Suprapubic skin (tissue), 4 donors: ENCODE measurements around the gene PCBD2. TPM values are rescaled to one million over a fixed set of nuclear protein-coding genes. Genes with fewer than 3 reads are reported as not detected.
A peak's percentile ranks its signal among the peaks of the same experiment; 100 is the strongest.

Experiments used
- DNase-seq, 2 donors: peaks; one replicate each; pipeline ENCODE4 v3.0.0-alpha.2; 2019; ENCODE audit warnings: low spot score in 2 of 2
- H3K27ac ChIP-seq: fragments of 200-600 bp; sonication (generic); one replicate; pipeline ENCODE4 v1.5.1; 2019
- H3K27me3 ChIP-seq: fragments of 200-600 bp; sonication (generic); one replicate; pipeline ENCODE4 v1.5.1; 2019
- H3K36me3 ChIP-seq: fragments of 200-600 bp; sonication (generic); one replicate; pipeline ENCODE4 v1.5.1; 2019
- H3K4me1 ChIP-seq: fragments of 200-600 bp; sonication (generic); one replicate; pipeline ENCODE4 v1.5.1; 2019
- H3K4me3 ChIP-seq: fragments of 200-600 bp; sonication (generic); one replicate; pipeline ENCODE4 v1.5.1; 2019; ENCODE audit warnings: mild to moderate bottlenecking
- H3K9me3 ChIP-seq: fragments of 200-600 bp; sonication (generic); one replicate; pipeline ENCODE4 v1.5.1; 2019
- EP300 ChIP-seq: sonication (generic); formaldehyde crosslinking; IDR thresholded peaks from one replicate; pipeline ENCODE4 v1.6.1; 2017; ENCODE audit warnings: antibody characterized with exemption
- POLR2A ChIP-seq, 2 donors: fragments of 450-650 bp; IDR thresholded peaks; one replicate each; pipeline ENCODE4 v1.6.1; 2017; ENCODE audit warnings: antibody characterized with exemption in 2 of 2, mild to moderate bottlenecking in 2 of 2, moderate library complexity in 2 of 2
- POLR2AphosphoS5 ChIP-seq, 3 donors: sonication (generic); formaldehyde crosslinking; IDR thresholded peaks; one replicate each; pipeline ENCODE4 v1.6.1; 2017; ENCODE audit warnings: antibody characterized with exemption in 3 of 3
- WGBS: methylation state at CpG from one replicate; pipeline ENCODE4 v1.1.5; 2018; 5-methylcytosine and 5-hydroxymethylcytosine counted together
- total RNA-seq, 4 donors: library from RNA; depleted of rRNA; stranded (reverse); fragments of >200 nt; gene quantifications; one replicate each; pipeline ENCODE4 v1.1.0, GENCODE V29; 2016
- TF ChIP-seq, protein P1 (sequence below), 2 donors: fragments of 200-600 bp in 1 of 2; fragments of 450-650 bp in 1 of 2; sonication (generic) in 1 of 2; IDR thresholded peaks; one replicate each; pipeline ENCODE4 v1.5.1; 2016 to 2019; ENCODE audit warnings: antibody characterized with exemption in 2 of 2, mild to moderate bottlenecking in 1 of 2, moderate library complexity in 1 of 2

Gene PCBD2
- total RNA-seq, 4 donors from 2014 or later = 8.2 to 13.4 (median 9.1) TPM

DNA sequence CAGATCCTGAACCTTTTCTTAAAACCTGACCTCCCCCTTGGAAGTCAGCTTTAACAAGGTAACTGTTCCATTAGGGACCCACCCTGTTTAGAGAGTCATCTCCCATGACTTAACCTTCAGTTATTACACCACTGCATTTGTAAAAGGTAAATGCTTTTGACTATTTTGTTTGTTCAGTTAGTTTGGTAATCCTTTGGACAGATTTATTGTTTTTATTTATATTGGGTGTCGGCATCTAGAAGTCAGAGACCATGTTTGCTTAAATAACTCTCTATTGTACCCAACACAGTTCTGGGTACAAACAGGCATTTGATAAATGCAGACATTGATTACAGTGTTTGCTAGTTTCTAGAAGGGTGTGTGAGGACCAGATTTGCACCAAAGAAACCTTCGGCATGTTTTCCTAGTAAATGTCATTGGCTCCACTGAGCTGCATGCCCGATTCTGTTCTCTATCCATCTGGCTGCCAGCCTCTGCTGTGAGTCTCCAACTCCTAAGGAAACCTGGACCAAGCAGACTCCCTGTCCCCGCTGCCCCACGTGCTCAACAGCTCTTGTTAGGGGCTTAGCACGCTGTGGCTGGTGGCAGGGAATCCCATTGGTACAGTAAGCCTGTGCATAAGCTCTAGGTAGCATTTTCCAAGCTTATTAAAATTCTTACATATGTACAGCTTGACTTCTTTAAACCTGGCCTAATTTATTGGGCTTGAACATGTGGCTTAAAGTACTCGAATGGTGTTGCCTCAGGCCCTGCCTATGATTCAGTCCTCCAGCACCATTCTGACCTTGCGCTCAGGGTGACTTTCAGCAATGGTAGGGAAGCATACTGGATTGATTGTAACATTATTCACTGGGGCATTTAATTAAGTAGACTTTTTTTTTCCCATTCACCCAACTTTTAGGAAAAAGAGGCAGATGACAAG lies 6.6 kb downstream of the PCBD2 start:
- WGBS = 78% methylated on average over 8 of the region's 8 CpGs
- DNase-seq = no peak
- peaks cover 51% of the 10 kb centered on the region for H3K36me3 ChIP-seq
- no peak overlapping the region for H3K27ac ChIP-seq
- H3K27me3 ChIP-seq = no peaks in the 10 kb centered on the region
- H3K4me3 ChIP-seq = no peak overlapping the region
- H3K9me3 ChIP-seq = no peaks in the 10 kb centered on the region
- H3K4me1 ChIP-seq = peaks cover 3% of the 10 kb centered on the region
- no peak for TF ChIP-seq POLR2A (IDR thresholded peaks at IDR 0.05)
- TF ChIP-seq, protein P1, sequence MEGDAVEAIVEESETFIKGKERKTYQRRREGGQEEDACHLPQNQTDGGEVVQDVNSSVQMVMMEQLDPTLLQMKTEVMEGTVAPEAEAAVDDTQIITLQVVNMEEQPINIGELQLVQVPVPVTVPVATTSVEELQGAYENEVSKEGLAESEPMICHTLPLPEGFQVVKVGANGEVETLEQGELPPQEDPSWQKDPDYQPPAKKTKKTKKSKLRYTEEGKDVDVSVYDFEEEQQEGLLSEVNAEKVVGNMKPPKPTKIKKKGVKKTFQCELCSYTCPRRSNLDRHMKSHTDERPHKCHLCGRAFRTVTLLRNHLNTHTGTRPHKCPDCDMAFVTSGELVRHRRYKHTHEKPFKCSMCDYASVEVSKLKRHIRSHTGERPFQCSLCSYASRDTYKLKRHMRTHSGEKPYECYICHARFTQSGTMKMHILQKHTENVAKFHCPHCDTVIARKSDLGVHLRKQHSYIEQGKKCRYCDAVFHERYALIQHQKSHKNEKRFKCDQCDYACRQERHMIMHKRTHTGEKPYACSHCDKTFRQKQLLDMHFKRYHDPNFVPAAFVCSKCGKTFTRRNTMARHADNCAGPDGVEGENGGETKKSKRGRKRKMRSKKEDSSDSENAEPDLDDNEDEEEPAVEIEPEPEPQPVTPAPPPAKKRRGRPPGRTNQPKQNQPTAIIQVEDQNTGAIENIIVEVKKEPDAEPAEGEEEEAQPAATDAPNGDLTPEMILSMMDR (IDR thresholded peaks at IDR 0.05) = no peak
- TF ChIP-seq EP300 = no peak

DNA sequence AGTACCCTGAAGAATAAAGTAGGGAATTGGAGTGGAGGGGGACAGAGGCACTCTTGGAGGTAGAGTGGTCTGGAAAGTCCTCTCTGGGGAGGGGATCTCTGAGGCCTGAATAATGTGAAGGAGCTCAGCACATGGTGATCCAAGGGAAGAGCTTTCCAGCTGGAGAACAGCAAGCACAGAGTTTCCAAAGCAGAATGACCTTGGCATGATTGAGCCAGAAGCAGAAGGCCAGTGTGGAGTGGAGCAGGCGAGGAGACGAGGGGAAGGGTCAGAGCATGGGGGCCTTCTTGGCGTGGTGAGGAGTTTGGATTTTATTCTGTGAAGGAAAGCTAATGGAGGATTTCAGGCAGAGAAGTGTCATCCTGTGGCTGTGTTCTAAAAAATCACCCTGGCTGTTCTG lies 8.3 kb downstream of the PCBD2 start:
- Histone ChIP-seq H3K4me1 (no peaks in the 10 kb centered on the region), H3K9me3 (no peaks in the 10 kb centered on the region), H3K27me3 (no peaks in the 10 kb centered on the region), H3K4me3 (no peak overlapping the region), H3K27ac (no peak overlapping the region), H3K36me3 (peaks cover 59% of the 10 kb centered on the region)
- 93% methylated on average over 3 of the region's 3 CpGs for WGBS
- DNase-seq = no peak
- TF ChIP-seq, protein P1 (IDR thresholded peaks at IDR 0.05) = no peak
- TF ChIP-seq POLR2A (IDR thresholded peaks at IDR 0.05) (no peak), EP300 (no peak), POLR2AphosphoS5 (IDR thresholded peaks at IDR 0.05) (no peak)

DNA sequence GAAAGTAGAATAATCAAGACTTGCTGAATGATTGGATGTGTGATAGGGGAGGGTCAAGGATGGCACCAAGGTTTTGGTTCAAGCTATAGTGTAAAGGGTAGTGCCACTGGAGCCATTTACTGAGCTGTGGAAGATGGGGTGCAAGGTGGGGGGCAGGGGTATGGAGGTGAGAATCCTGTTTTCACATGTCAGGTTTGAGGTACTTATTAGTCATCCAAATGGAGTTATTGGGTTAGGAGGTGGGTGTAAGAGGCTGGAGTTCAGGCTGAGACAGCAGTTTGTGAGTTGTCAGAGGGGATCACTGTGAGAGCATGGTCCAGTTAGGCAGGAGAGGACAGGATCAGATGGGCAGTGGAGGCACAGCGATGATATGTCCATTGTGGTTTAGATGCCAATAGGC lies 8.9 kb downstream of the PCBD2 start:
- WGBS = 91% methylated on average over 1 of the region's 1 CpG
- H3K36me3 ChIP-seq = peaks cover 59% of the 10 kb centered on the region

DNA sequence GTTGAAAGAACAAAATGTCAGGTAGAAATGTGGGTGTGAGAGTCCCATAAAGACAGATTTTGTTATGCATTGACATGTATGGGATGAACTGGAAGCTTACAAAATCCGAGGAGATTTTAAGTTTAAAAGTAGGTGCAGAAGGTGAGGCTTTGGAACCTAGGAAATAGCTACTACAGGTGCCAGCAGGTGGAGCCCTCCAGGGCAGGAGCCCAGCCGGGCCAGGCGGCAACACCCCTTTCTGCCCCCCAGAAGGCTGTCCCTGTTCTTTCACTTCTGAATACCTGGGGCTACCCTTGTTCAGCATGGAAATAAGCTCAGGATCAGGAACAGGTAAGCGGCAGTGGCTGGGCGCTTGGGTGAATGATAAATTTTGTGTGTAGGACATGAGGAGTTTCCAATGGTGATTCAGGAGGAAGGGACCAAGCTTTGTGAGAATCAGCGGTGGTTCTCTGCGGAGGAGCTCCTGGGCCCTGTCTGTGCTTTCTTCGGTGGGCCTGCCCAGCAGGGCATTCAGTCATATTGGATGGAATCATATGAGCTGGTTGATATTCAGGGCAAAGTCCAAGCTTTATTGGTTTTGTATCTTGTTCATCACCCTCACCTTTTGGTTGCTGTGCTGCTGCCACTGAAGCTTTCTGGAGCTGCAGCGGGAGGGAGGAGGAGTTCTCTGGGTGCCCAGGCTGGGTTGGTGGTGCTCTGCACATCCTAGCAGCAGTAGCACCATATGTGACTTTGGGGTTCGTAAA lies 12.3 kb downstream of the PCBD2 start:
- Histone ChIP-seq H3K27me3 (no peaks in the 10 kb centered on the region), H3K27ac (no peak overlapping the region), H3K4me3 (no peak overlapping the region), H3K9me3 (no peaks in the 10 kb centered on the region), H3K36me3 (peaks cover 33% of the 10 kb centered on the region), H3K4me1 (no peaks in the 10 kb centered on the region)
- DNase-seq = no peak
- 86% methylated on average over 10 of the region's 10 CpGs for WGBS
- no peak for TF ChIP-seq POLR2AphosphoS5 (IDR thresholded peaks at IDR 0.05)
- TF ChIP-seq, protein P1 (IDR thresholded peaks at IDR 0.05) = peak in 1 of 2 donors; percentile 5

More for the DNA sequence above, 8.9 kb downstream of the PCBD2 start:
- Histone ChIP-seq H3K4me1 (no peaks in the 10 kb centered on the region), H3K4me3 (no peak overlapping the region), H3K9me3 (no peaks in the 10 kb centered on the region), H3K27me3 (no peaks in the 10 kb centered on the region), H3K27ac (no peak overlapping the region)
- DNase-seq = no peak
- TF ChIP-seq, protein P1 (IDR thresholded peaks at IDR 0.05) = no peak
- TF ChIP-seq POLR2A (IDR thresholded peaks at IDR 0.05) (no peak), EP300 (no peak), POLR2AphosphoS5 (IDR thresholded peaks at IDR 0.05) (no peak)

DNA sequence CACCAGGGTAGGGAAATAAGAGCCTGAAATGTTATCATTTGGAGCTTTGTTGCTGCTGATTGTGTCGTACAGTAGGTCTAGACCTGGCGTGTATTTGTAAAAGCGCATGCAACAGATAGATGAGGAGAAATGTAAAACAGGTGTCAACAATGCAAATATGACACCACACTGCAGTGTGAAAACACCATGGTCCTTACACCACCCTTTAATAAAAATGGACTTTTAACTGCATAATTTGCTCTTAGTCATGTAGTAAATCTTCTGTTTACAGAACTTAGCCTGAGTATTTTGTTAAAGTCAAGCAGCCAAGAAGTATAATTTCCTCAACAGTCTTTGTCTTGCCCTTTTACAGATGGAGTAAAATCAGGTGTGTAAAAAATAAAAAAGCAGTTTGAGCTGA lies 13.9 kb downstream of the PCBD2 start:
- TF ChIP-seq POLR2AphosphoS5 (IDR thresholded peaks at IDR 0.05) = no peak
- no peak for TF ChIP-seq POLR2A (IDR thresholded peaks at IDR 0.05)
- no peak for TF ChIP-seq EP300
- TF ChIP-seq, protein P1 (IDR thresholded peaks at IDR 0.05) = no peak
- DNase-seq = no peak
- no peak overlapping the region for H3K27ac ChIP-seq
- 98% methylated on average over 3 of the region's 3 CpGs for WGBS
- H3K36me3 ChIP-seq = peaks cover 28% of the 10 kb centered on the region
- H3K4me1 ChIP-seq = no peaks in the 10 kb centered on the region
- H3K4me3 ChIP-seq = no peak overlapping the region
- H3K9me3 ChIP-seq = no peaks in the 10 kb centered on the region
- H3K27me3 ChIP-seq = no peaks in the 10 kb centered on the region
